ENCODE results near the gene PMEL. TPM values are rescaled to one million over a fixed set of nuclear protein-coding genes. Genes with fewer than 3 reads are reported as not detected.

Gene PMEL
- total RNA-seq, 2 donors from 2014 or later, result 0.67 to 1.1 TPM

DNA sequence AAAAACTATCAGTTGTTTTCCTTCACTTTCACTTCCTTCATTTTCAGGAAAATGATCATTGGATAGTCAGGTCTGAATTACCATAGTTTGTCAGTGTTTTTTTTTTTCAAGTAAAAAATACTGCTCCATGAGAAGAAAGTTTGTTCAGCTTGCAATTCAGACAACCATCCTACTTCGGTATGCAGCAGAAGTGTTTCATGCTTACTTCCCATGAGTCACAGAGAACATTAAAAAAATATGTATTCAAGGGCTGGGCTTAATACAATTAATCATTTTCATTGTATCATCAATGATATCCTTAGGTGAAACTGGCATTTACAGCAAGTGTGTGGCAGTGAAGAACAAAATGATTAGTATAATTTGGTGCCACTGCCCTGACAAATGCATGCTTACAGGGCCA is 59.8 kb downstream of the PMEL start:
- peaks cover 0 to 7% of the 10 kb centered on the region in 2 donors for H3K4me1 ChIP-seq
- TF ChIP-seq CTCF (IDR thresholded peaks at IDR 0.05), result no peak
- peaks cover 8% of the 10 kb centered on the region for H3K36me3 ChIP-seq
- no peak overlapping the region for H3K4me3 ChIP-seq
- H3K27me3 ChIP-seq, result no peaks in the 10 kb centered on the region
- H3K27ac ChIP-seq, result no peak overlapping the region
- no peaks in the 10 kb centered on the region for H3K9me3 ChIP-seq
- no peak for DNase-seq (ENCODE audit: low spot score)

Other genes with a start within 250 kb of the PMEL start
- 100 to 1,000 TPM; 177 to 187 TPM for gene BLOC1S1, start 250.0 kb downstream of the PMEL start, total RNA-seq
- gene RDH5, start 245.6 kb downstream of the PMEL start, total RNA-seq, result 10 to 100 TPM; 13.0 to 22.4 TPM
- gene CD63, start 237.0 kb downstream of the PMEL start, total RNA-seq, result 1,000 to 10,000 TPM; 1,041 to 1,122 TPM
- gene GDF11, start 222.9 kb downstream of the PMEL start, total RNA-seq, result 1 to 10 TPM; 8.1 to 8.6 TPM
- gene SARNP, start 148.3 kb downstream of the PMEL start, total RNA-seq, result 10 to 100 TPM; 61.4 to 70.8 TPM
- 10 to 100 TPM in 1 of 2 donors, 1 to 10 TPM in 1; 6.5 to 17.1 TPM for gene ORMDL2, start 148.0 kb downstream of the PMEL start, total RNA-seq
- 10 to 100 TPM; 23.4 to 35.0 TPM for gene DNAJC14, start 136.5 kb downstream of the PMEL start, total RNA-seq
- gene MMP19, start 123.1 kb downstream of the PMEL start, total RNA-seq, result 1 to 10 TPM; 5.0 to 7.7 TPM
- 10 to 100 TPM; 17.6 to 20.6 TPM for gene PYM1, start 38.1 kb downstream of the PMEL start, total RNA-seq
- gene DGKA, start 34.9 kb downstream of the PMEL start, total RNA-seq, result 10 to 100 TPM in 1 of 2 donors, 1 to 10 TPM in 1; 7.3 to 22.8 TPM
- 10 to 100 TPM in 1 of 2 donors, 1 to 10 TPM in 1; 5.4 to 13.8 TPM for gene CDK2, start 788 bp upstream of the PMEL start, total RNA-seq
- 100 to 1,000 TPM in 1 of 2 donors, 10 to 100 TPM in 1; 93.5 to 108 TPM for gene RAB5B, start 8.0 kb upstream of the PMEL start, total RNA-seq
- gene SUOX, start 31.2 kb upstream of the PMEL start, total RNA-seq, result 10 to 100 TPM; 23.9 to 37.7 TPM
- 1 to 10 TPM; 2.6 to 3.9 TPM for gene IKZF4, start 55.0 kb upstream of the PMEL start, total RNA-seq
- gene RPS26, start 75.9 kb upstream of the PMEL start, total RNA-seq, result 1,000 to 10,000 TPM in 1 of 2 donors, 100 to 1,000 TPM in 1; 134 to 1,492 TPM
- gene ERBB3, start 114.1 kb upstream of the PMEL start, total RNA-seq, result 1 to 10 TPM; 3.2 to 7.2 TPM
- 100 to 1,000 TPM in 1 of 2 donors, 10 to 100 TPM in 1; 91.4 to 116 TPM for gene PA2G4, start 138.5 kb upstream of the PMEL start, total RNA-seq
- 1,000 to 10,000 TPM in 1 of 2 donors, 100 to 1,000 TPM in 1; 606 to 2,188 TPM for gene RPL41, start 150.6 kb upstream of the PMEL start, total RNA-seq
- gene ZC3H10, start 152.2 kb upstream of the PMEL start, total RNA-seq, result 1 to 10 TPM; 2.1 to 2.9 TPM
- 10 to 100 TPM; 25.4 to 74.0 TPM for gene ESYT1, start 162.2 kb upstream of the PMEL start, total RNA-seq
- 10 to 100 TPM; 36.1 to 55.1 TPM for gene MYL6B, start 186.5 kb upstream of the PMEL start, total RNA-seq
- gene MYL6, start 192.3 kb upstream of the PMEL start, total RNA-seq, result 1,000 to 10,000 TPM in 1 of 2 donors, 100 to 1,000 TPM in 1; 567 to 1,179 TPM
- gene SMARCC2, start 223.4 kb upstream of the PMEL start, total RNA-seq, result 10 to 100 TPM; 45.0 to 70.2 TPM

Data from right atrium auricular region (tissue), 2 donors.